Stomach (tissue), 9 donors: ENCODE results near the gene DAND5. TPM values are rescaled to one million over a fixed set of nuclear protein-coding genes. Genes with fewer than 3 reads are reported as not detected.

ENCODE experiments used
- DNase-seq, 2 donors: peaks; one replicate each; pipeline versions ENCODE4 v3.0.0 to v3.0.0-alpha.2; 2013 to 2019
- H3K27ac ChIP-seq, 5 donors: fragments of 200-600 bp in 4 of 5; sonication (generic) in 4 of 5; one replicate each; pipeline ENCODE4 v1.5.1; 2013 to 2019; ENCODE audit warnings: mild to moderate bottlenecking in 1 of 5, moderate library complexity in 1 of 5
- H3K27me3 ChIP-seq, 3 donors: fragments of 200-600 bp; sonication (generic); one replicate each; pipeline ENCODE4 v1.5.1; 2017 to 2019; ENCODE audit warnings: mixed run types in 1 of 3
- H3K36me3 ChIP-seq, 4 donors: fragments of 200-600 bp; sonication (generic); 1 replicate in 3 of 4; 2 replicates in 1 of 4; pipeline ENCODE4 v1.5.1; 2016 to 2019
- H3K4me1 ChIP-seq, 4 donors: fragments of 200-600 bp; sonication (generic); one replicate each; pipeline ENCODE4 v1.5.1; 2016 to 2019
- H3K4me3 ChIP-seq, 4 donors: fragments of 200-600 bp; sonication (generic) in 3 of 4; one replicate each; pipeline ENCODE4 v1.5.1; 2016 to 2019; ENCODE audit warnings: mild to moderate bottlenecking in 1 of 4
- H3K9me3 ChIP-seq, 4 donors: fragments of 200-600 bp; sonication (generic); one replicate each; pipeline ENCODE4 v1.5.1; 2016 to 2019
- CTCF ChIP-seq, 7 experiments: fragments of 450-650 bp in 4 of 7; fragments of 200-600 bp in 3 of 7; sonication (generic) in 3 of 7; IDR thresholded peaks; one replicate each; pipeline ENCODE4 v1.5.1; 2016 to 2019; ENCODE audit warnings: antibody characterized with exemption in 7 of 7, control low read depth in 2 of 7, mild to moderate bottlenecking in 1 of 7
- EP300 ChIP-seq: sonication (generic); formaldehyde crosslinking; IDR thresholded peaks from one replicate; pipeline ENCODE4 v1.6.1; 2017; ENCODE audit warnings: antibody characterized with exemption
- POLR2A ChIP-seq, 4 donors: fragments of 450-650 bp; IDR thresholded peaks; one replicate each; pipeline ENCODE4 v1.6.1; 2016; ENCODE audit warnings: antibody characterized with exemption in 4 of 4, control low read depth in 2 of 4, mild to moderate bottlenecking in 1 of 4, moderate library complexity in 1 of 4
- POLR2AphosphoS5 ChIP-seq, 3 donors: sonication (generic); formaldehyde crosslinking; IDR thresholded peaks; one replicate each; pipeline ENCODE4 v1.6.1; 2016; ENCODE audit warnings: antibody characterized with exemption in 3 of 3
- WGBS, 5 donors: extraction: QIAGEN DNeasy Blood & Tissue Kit in 3 of 5; methylation state at CpG; one replicate each; pipeline versions ENCODE4 v1.1.5 to v1.1.7; 2013 to 2018; 5-methylcytosine and 5-hydroxymethylcytosine counted together
- intact Hi-C: fragments of 100-400 bp; cut with DNase I; formaldehyde crosslinking; loops from one replicate; pipeline ENCODE4 v1.15.1; 2023; ENCODE audit warnings: low total_unique reads
- polyA plus RNA-seq, 3 donors: library from polyadenylated mRNA; stranded (reverse); fragments of 200-250 nt; gene quantifications; one replicate each; pipeline ENCODE4 v1.2.3, GENCODE V29; 2013
- total RNA-seq, 5 donors: library from RNA; depleted of rRNA; stranded (reverse); fragments of >200 nt; gene quantifications; one replicate each; pipeline versions ENCODE4 v1.1.0 to v1.2.3, GENCODE V29; 2014 to 2016
- donor health status: healthy with polysubstance abuse.
- donor health status: Bipolar disorder and iron deficiency.
- donor health status: healthy.

The DAND5 gene
- total and polyA plus RNA-seq, 8 donors = 0.12 to 0.58 (median 0.13) TPM; not detected in 5

DNA sequence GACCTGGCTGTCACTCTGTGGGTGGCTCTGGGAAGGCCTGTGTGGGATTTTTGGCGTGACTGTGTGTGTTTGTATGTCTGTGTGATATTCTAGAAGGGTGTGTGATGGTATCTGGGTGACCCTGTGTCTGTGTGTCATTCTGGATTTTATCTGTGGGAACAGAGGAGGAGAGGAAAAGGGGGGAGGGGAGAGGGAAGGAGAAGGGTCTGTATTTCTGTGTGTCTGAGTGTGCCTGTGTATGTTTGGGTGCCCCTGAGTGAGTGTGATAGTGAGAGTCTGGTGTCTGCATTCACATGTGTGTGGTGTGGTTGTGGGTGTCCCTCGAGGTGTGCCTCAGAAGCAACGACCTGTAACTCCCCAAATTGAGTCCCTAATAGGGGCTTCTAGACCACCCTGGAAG lies 17.8 kb downstream of the DAND5 start:
- no peaks in the 10 kb centered on the region for H3K27me3 ChIP-seq
- no peaks in the 10 kb centered on the region for H3K36me3 ChIP-seq
- no peak for DNase-seq
- intact Hi-C loops = loop anchor here (5.0 kb wide), 1 partner anchor 60 kb away; no protein-coding TSS in a partner anchor
- H3K27ac ChIP-seq = no peak overlapping the region
- H3K4me3 ChIP-seq = no peak overlapping the region
- H3K4me1 ChIP-seq = peaks cover 7 to 35% (median 28%) of the 10 kb centered on the region in 4 donors
- H3K9me3 ChIP-seq = no peaks in the 10 kb centered on the region
- WGBS, 5 donors = 62 to 86% (median 79%) methylated on average over 3 of the region's 3 CpGs
- no peak for TF ChIP-seq EP300
- TF ChIP-seq POLR2AphosphoS5 (IDR thresholded peaks at IDR 0.05) = no peak
- TF ChIP-seq CTCF (IDR thresholded peaks at IDR 0.05) = no peak
- TF ChIP-seq POLR2A (IDR thresholded peaks at IDR 0.05) = no peak

DNA sequence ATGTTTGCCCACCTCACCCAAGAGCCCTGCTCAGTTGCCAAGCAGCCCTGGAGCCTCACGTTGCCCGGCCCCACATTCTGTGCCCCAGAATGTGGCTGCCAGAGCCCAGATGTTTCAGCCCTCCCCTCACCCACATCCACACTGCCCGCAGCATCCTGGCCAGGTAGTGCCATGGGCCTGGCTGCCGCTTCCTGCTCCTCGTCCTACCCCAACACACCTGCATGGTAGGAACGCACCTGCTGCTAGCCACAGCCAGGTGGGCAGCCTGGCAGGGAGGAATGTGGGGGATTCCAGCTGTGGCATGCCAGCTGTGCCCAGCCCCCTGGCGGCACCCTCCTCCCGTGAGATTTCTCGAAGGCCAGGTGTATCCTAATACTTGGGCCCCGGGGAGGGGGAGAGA lies 18.4 kb downstream of the DAND5 start:
- Histone ChIP-seq H3K36me3 (no peaks in the 10 kb centered on the region), H3K4me1 (peaks cover 7 to 34% (median 27%) of the 10 kb centered on the region in 4 donors), H3K4me3 (no peak overlapping the region), H3K27ac (no peak overlapping the region), H3K9me3 (no peaks in the 10 kb centered on the region), H3K27me3 (no peaks in the 10 kb centered on the region)
- intact Hi-C loops = loop anchor here (5.0 kb wide), 1 partner anchor 60 kb away; no protein-coding TSS in a partner anchor
- TF ChIP-seq POLR2AphosphoS5 (IDR thresholded peaks at IDR 0.05) (no peak), EP300 (no peak), POLR2A (IDR thresholded peaks at IDR 0.05) (no peak), CTCF (IDR thresholded peaks at IDR 0.05) (no peak)
- 64 to 82% (median 65%) methylated on average over 6 to 10 of the region's 10 CpGs for WGBS, 5 donors
- DNase-seq = peak in 1 of 2 donors; percentile 16

DNA sequence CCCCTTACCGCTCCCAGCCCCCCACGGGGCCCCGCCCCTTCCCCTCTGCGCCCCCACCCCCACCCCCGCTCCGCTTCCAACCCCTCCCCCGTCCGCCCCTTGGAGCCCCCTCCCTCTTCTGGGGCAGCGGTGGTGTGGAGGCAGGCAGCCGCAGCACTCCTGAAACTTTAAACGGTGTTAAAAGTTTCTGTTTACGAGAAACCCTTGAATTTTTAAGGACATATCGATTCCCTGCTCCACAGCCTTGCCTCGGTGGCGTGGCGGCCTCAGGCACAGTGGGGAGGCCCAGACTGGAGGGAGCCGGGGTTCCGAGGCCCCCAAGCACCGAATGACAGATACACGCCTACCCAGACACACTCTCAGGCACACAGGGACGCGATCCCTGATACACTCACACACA lies 21.1 kb downstream of the DAND5 start:
- no peaks in the 10 kb centered on the region for H3K36me3 ChIP-seq
- intact Hi-C loops = no loop called here
- TF ChIP-seq POLR2A (IDR thresholded peaks at IDR 0.05) = no peak
- no peak for TF ChIP-seq EP300
- no peak for TF ChIP-seq CTCF (IDR thresholded peaks at IDR 0.05)
- no peak for TF ChIP-seq POLR2AphosphoS5 (IDR thresholded peaks at IDR 0.05)
- no peak overlapping the region for H3K27ac ChIP-seq
- DNase-seq = no peak
- H3K27me3 ChIP-seq = no peaks in the 10 kb centered on the region
- no peaks in the 10 kb centered on the region for H3K9me3 ChIP-seq
- 45 to 59% (median 54%) methylated on average over 20 to 22 of the region's 22 CpGs for WGBS, 5 donors
- no peak overlapping the region for H3K4me3 ChIP-seq
- H3K4me1 ChIP-seq = peaks cover 0 to 15% (median 8%) of the 10 kb centered on the region in 4 donors

- no peak for TF ChIP-seq POLR2AphosphoS5 (IDR thresholded peaks at IDR 0.05)
- no peak for TF ChIP-seq CTCF (IDR thresholded peaks at IDR 0.05)
- TF ChIP-seq EP300 = no peak
- TF ChIP-seq POLR2A (IDR thresholded peaks at IDR 0.05) = no peak
- peaks cover 0 to 11% (median 4%) of the 10 kb centered on the region in 4 donors for H3K4me1 ChIP-seq
- DNase-seq = no peak
- H3K9me3 ChIP-seq = no peaks in the 10 kb centered on the region
- intact Hi-C loops = no loop called here
- H3K27ac ChIP-seq = no peak overlapping the region
- H3K4me3 ChIP-seq = no peak overlapping the region
- peaks cover 0 to under 1% (median 0%) of the 10 kb centered on the region in 3 donors for H3K27me3 ChIP-seq
- no peaks in the 10 kb centered on the region for H3K36me3 ChIP-seq
- WGBS, 5 donors = 63 to 80% (median 72%) methylated on average over 3 of the region's 3 CpGs
These were observed 21.5 kb downstream of the DAND5 start for GRCh38 chr19:12990853-12991252.
